ENCODE measurements around the gene DEPP1.

The DEPP1 gene

GRCh38 chr10:44927352-44927751 lies 51.3 kb downstream of the DEPP1 start:
- H3K4me3 ChIP-seq (ENCODE audit: low read depth, low read length): no peak overlapping the region
- DNase-seq: no peak
- H3K27ac ChIP-seq: no peak overlapping the region
- in situ Hi-C loops (cut with HindIII; ENCODE audit: low pct_ligation_motif_present, low sequenced_read_pairs): no loop called here
- H3K27me3 ChIP-seq (replicated peaks): no peaks in the 10 kb centered on the region
- no peaks in the 10 kb centered on the region for H3K36me3 ChIP-seq (replicated peaks)
- no peak for TF ChIP-seq CTCF (IDR thresholded peaks at IDR 0.05; ENCODE audit: low read depth, low read length, missing control alignments)

GRCh38 chr10:44926751-44927351 lies 51.8 kb downstream of the DEPP1 start:
- TF ChIP-seq CTCF (IDR thresholded peaks at IDR 0.05; ENCODE audit: low read depth, low read length, missing control alignments): no peak
- no peak overlapping the region for H3K4me3 ChIP-seq (ENCODE audit: low read depth, low read length)
- H3K27me3 ChIP-seq (replicated peaks): no peaks in the 10 kb centered on the region
- DNase-seq: no peak
- no peak overlapping the region for H3K27ac ChIP-seq
- H3K36me3 ChIP-seq (replicated peaks): no peaks in the 10 kb centered on the region
- in situ Hi-C loops (cut with HindIII; ENCODE audit: low pct_ligation_motif_present, low sequenced_read_pairs): no loop called here
